ENCODE measurements around the gene FEN1. TPM values are rescaled to one million over a fixed set of nuclear protein-coding genes. Genes with fewer than 3 reads are reported as not detected.
A peak's percentile ranks its signal among the peaks of the same experiment; 100 is the strongest.

FEN1 gene
- 8.3 and 19.2 TPM in 2 replicates for total RNA-seq

DNA sequence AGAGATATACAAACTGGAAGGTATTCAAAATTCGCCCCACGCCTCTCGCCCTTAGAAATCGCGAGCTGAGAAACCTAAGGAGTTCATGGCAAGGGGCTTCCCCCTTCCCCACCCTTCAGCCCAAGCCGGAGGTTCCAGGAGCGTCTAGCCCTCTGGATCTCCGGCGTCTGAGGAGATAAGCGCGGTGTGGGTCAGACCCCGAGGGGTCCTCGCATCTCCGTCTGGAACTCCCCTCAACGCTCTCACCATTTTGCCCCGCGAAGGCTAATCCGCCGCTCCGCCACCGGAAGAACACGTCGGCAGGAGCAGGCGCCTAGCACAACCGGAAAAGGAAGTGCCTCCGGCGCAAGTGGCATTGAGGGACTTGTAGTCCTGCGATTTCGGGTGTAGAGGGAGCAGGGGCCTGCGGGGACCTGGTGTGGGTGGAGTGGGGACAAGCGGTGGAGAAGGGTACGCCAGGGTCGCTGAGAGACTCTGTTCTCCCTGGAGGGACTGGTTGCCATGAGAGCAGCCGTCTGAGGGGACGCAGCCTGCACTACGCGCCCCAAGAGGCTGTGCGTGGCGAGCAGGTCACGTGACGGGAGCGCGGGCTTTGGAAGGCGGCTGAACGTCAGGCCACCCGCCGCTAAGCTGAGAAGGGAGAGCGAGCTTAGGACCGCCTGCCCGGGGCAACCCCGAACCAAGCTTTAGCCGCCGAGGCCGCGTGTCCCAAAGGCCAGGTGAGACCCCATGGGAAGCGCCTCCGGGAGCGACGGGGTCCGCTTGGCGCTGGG lies at the start of gene FEN1, which contains the start of gene TMEM258:
Gene FEN1 (plus strand): TSS at position 602 of the 773 bp plus-strand sequence. CDS start 2,451 bp downstream, outside the sequence.
Gene TMEM258 (minus strand): TSS at position 290 of the 773 bp plus-strand sequence. CDS start 41 bp downstream, at position 249.
- DNase-seq (ENCODE audit: low read depth in 2 of 2), result peak; percentile 96 to 97

DNA sequence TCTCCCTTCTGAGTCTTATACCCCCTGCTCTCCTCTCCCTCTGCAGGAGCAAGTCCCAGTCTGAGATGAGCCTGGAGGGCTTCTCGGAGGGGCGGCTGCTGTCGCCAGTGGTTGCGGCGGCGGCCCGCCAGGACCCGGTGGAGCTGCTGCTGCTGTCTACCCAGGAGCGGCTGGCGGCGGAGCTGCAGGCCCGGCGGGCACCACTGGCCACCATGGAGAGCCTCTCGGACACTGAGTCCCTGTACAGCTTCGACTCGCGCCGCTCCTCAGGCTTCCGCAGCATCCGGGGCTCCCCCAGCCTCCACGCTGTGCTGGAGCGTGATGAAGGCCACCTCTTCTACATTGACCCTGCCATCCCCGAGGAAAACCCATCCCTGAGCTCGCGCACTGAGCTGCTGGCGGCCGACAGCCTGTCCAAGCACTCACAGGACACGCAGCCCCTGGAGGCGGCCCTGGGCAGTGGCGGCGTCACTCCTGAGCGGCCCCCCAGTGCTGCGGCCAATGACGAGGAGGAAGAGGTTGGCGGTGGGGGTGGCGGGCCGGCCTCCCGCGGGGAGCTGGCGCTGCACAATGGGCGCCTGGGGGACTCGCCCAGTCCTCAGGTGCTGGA lies 49.1 kb upstream of the FEN1 start:
- DNase-seq (ENCODE audit: low read depth in 2 of 2), result no peak

GRCh38 chr11:61744181-61744580 lies 48.5 kb upstream of the FEN1 start:
- no peak for DNase-seq (ENCODE audit: low read depth in 2 of 2)

- DNase-seq (ENCODE audit: low read depth in 2 of 2), result no peak
Observed at GRCh38 chr11:61744609-61745156, 48.0 kb upstream of the FEN1 start.

DNA sequence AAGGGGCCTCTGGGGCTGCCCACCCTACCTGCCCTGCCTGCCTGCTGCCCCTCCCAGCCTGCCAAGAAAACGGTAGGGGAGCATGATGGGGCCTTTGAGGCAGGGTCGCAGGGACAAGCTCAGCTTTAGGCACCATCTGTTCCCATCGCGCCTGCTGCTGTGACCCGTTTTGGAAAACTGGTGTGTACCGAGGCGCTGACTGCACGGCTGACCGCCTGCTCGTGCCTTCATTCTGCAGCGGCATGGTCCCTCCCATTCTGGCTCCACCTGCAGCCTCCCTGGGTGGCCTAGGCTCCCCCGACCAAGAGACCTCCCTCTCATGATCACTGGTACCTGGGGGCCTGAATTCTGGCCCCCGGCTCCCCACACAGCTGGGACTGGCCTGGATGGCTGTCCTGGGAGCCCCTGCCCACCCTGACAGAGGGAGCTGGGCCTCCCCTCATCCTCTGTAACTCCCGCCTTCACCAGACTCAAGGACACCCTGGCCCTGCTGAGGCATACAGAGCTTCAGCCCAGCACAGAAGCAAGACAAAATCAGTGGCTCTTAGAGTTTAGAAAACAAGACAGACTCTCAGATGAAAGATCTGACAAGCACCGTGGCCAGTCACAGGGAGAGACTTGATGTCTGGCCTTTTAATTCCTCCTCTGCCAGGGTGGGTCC lies 46.8 kb upstream of the FEN1 start:
- no peak for DNase-seq (ENCODE audit: low read depth in 2 of 2)

GRCh38 chr11:61746442-61747191 lies 46.1 kb upstream of the FEN1 start:
- DNase-seq (ENCODE audit: low read depth in 2 of 2), result no peak

DNA sequence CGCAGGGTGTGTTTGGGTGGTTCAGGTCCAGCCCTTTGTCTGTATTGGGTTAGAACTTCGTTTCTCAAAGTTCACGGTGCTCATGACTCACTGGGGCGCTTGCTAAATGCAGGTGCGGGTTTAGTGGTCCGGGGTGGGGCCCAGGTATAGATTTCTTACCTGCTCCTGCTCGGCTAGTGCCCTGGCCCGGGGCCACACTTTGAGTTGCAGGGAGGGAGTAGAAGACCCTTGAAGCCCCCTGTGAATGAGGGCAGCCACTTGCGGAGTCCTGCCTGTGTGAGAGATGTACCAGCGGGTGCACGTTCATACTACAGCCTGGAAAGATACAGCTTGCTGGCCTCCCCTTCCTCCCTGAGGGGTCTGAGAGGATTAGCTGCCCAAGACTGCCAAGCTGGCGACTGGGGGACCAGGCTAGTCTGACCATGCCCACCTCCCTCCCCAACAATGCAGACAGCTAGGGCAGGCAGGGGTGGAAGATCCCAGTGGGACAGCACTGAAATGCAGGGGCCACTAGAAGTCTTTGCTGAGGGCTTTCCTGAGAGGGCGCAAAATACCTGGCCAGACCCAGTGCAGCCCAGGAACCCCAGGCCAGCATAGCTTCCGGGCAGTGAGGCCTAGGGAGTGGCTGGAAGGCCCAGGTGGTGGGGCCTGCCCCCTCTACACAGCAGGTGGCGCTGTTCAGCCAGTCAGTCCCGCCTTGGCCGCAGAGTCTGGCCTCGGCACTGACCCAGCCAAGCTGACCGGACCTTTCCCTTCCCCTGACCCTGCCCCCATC lies 45.3 kb upstream of the FEN1 start:
- DNase-seq (ENCODE audit: low read depth in 2 of 2), result peak; percentile 70 to 75

DNA sequence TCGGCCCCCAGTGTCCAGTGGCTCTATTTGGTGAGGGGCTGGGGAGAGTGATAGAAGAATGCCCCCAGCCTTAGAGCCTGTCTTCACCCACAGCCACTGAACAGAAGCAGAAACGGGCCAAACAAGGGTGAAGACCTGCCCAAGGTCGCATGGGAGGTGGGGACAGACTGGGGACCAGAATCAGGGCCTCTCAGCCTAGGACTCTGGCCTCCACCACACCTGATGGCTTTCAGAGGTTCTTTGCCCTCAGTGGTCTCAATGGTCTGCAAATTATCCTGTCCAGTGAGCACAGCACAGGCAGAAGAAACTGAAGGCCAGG lies 44.8 kb upstream of the FEN1 start:
- no peak for DNase-seq (ENCODE audit: low read depth in 2 of 2)

DNA sequence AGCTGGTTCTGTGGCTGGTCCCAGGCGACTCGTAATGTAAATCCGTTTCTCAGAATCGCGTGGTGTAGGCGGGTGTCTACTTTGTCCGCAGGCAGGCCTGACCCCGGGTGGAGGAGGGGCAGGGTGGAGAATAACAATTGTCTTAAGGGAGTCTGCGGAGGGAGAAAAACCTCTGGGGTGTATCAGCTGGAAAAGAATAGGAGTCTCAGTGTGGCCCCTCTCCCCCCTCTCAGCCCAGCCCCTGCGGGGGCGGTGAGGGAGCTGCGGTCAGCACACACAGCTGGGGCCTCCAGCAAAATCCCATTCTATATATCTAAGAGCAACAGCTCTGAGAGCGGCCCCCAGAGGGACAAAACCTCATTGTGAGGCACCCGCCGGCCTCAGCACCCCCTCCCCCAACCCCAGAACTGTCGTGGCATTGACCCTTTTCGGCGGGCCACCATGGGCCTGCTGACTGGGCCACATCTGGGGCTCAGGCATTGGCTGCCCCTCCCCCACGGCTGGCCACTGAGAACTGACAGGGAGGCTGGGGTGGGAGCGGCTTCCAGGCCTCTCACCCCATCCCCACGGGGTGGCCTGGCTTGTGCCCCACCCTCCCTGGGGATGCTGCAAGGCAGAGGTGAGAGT lies 43.0 kb upstream of the FEN1 start:
- DNase-seq (ENCODE audit: low read depth in 2 of 2), result no peak

DNA sequence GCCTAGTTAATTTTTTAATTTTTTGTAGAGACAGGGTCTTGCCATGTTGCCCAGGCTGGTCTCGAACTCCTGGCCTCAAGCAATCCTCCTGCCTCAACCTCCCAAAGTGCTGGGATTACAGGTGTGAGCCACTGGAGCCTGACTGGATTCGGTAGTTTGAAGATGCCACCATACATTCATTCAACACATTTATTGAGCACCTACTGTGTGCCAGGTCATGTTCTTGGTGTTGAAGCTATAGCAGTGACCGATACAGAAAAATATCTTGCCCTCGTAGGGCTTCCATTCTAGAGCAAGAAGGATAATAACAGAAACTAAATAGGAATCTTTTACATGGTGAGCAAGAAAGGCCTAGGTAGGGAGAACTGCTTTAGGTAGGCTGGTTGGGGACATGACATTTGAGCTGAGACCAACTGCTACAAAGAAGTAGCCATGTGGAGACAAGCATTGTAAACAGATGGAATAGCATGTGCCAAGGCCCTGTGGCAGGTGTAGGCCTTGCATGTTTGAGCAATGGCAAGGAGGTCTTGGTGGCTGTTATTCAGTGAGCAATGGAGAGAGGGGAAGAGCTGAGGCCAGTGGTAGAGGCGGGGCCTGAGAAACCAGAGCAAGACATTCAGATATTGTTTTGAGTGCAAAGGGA lies 42.0 kb upstream of the FEN1 start:
- no peak for DNase-seq (ENCODE audit: low read depth in 2 of 2)

DNA sequence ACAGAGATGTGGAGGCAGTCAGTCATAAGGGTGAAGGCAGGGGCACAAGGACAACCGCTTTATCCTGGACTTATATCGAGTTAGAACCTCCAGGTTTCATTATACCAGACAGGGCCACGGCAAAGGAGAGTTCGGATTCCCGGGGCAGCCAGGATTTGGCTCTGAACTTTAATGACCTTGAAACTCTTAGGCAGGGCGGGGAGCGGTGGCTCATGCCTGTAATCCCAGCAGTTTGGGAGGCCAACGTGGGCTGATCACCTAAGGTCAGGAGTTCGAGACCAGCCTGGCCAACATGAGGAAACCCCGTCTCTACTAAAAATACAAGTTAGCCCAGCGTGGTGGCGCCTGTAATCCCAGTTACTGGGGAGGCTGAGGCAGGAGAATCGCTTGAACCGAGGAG lies 41.3 kb upstream of the FEN1 start:
- no peak for DNase-seq (ENCODE audit: low read depth in 2 of 2)

- DNase-seq (ENCODE audit: low read depth in 2 of 2), result peak; percentile 36 to 58
Observed at GRCh38 chr11:61752117-61752924, 40.4 kb upstream of the FEN1 start, which contains the start of gene MYRF. MYRF (plus strand) TSS chr11:61752636; CDS start chr11:61752745, 109 bp downstream.

DNA sequence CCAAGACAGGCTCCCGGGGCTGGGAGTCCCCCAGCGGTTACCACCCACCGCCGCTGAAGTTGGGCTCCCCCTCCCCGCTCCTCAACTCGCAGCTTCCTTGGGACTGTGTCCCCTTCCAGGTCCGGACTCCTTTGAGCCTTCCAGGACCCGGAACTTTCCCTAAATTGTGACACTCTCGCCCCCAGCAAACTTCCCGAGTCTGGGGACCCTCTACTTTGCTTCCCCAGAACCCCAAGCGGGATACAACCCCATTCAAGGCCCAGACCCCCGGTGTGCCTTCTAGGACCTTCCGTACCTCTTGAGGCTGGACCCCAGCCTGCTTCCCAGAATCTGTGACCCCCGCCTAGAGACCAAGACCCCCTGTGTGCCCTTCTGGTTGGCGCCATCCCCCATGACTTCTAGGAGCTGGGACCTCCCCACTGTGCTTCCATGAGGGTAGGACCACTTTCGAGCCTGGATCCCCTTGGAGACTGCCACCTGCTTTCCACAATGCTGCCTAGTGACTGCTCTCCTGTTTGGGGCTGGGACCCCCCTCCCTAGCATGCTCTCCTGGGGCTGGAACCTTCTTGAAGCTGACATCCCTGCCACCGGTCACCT lies 39.7 kb upstream of the FEN1 start:
- no peak for DNase-seq (ENCODE audit: low read depth in 2 of 2)

DNA sequence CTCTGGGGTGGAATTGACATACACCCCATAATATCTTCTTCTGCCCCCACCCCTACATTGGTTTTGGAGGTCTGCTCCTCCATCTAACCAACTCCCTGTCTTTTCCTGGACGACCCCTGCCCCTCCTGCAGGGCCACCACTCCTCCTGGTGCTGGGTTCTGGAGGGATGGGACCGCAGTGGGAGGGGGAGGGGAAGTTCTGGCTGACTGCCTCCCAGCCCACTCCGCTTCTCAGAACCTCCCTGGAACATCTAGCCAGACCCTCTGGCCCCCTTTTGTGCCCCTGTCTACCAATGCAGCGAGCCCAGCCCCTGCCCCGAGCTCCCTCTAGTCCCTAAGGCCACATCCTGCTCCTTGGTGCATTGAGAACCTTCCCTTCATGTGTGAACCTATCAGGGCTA lies 39.0 kb upstream of the FEN1 start:
- no peak for DNase-seq (ENCODE audit: low read depth in 2 of 2)

GRCh38 chr11:61754534-61755482 lies 37.9 kb upstream of the FEN1 start:
- no peak for DNase-seq (ENCODE audit: low read depth in 2 of 2)

- no peak for DNase-seq (ENCODE audit: low read depth in 2 of 2)
Observed at GRCh38 chr11:61756147-61756451, 36.6 kb upstream of the FEN1 start.

DNA sequence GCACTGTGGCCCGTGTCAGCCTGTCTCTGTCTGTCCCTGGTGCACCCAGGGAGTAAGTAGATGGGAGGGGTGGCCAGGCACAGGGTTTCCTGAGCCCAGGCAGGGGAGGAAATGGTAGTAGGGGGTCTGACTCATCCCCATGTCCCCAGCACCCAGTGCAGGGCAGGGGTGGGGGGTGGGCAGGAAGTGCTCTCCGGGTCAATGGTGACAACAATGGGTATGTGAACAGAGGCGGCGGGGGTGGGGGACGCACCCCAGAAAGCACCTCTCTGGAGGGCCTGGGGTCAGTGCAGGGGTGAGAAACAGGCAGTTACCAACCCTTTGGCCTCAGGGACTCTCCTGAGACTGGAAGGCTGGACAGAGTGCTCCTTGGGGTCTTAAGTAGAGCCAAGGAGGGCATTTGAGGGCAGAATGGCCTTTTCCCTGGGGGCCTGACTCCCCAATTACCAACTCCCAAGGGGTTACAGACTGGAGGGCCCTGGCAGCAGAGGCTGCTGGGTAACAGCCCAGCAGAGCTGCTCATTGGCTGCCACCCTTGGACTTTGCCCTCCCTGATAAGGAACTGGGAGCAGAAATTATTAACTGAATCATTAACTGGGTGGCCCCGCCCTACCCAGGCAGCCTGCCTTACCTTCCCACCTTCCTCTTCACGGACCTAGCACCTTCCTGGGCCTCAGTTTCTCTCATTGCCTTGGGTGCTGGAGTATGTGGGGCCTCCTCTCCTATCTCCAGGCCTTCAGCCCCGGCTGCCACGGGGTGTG lies 36.1 kb upstream of the FEN1 start:
- DNase-seq (ENCODE audit: low read depth in 2 of 2), result peak; percentile 20 to 43
